MV-4-11 (cell line): ENCODE data around the gene PEX26.
"Not testable (repeated sequence)": the region's sequence is repeated elsewhere in the genome, so short reads cannot be mapped to it uniquely, and the experiment has no call there.

Source experiments
- DNase-seq: peaks from one replicate; lab custom pipeline; 2025; lab: John Stamatoyannopoulos, UW

The PEX26 gene

GRCh38 chr22:18119409-18120110, 41.8 kb downstream of the PEX26 start:
- DNase-seq: peak; percentile 47

- DNase-seq: no peak
Observed at GRCh38 chr22:18120857-18121256, 43.1 kb downstream of the PEX26 start.

- DNase-seq: no peak
Observed at GRCh38 chr22:18121506-18121905, 43.7 kb downstream of the PEX26 start.

GRCh38 chr22:18121954-18122554, 44.3 kb downstream of the PEX26 start:
- no peak for DNase-seq

- DNase-seq: not testable (repeated sequence)
Observed at GRCh38 chr22:18123476-18124025, 45.8 kb downstream of the PEX26 start.

GRCh38 chr22:18126606-18127005, 48.8 kb downstream of the PEX26 start:
- no peak for DNase-seq

- peak; percentile 41 for DNase-seq
Observed at GRCh38 chr22:18130018-18130417, 52.2 kb downstream of the PEX26 start.

- no peak for DNase-seq
Observed at GRCh38 chr22:18130699-18131429, 53.1 kb downstream of the PEX26 start.

- DNase-seq: no peak
Observed at GRCh38 chr22:18133452-18133851, 55.7 kb downstream of the PEX26 start.

- no peak for DNase-seq
Observed at GRCh38 chr22:18136563-18137320, 59.0 kb downstream of the PEX26 start.

GRCh38 chr22:18141004-18141403, 63.2 kb downstream of the PEX26 start:
- not testable (repeated sequence) for DNase-seq

- DNase-seq: no peak
Observed at GRCh38 chr22:18144105-18144504, 66.3 kb downstream of the PEX26 start.

- peak; percentile 36 for DNase-seq
Observed at GRCh38 chr22:18145676-18146388, 68.0 kb downstream of the PEX26 start.

GRCh38 chr22:18146389-18146753, 68.6 kb downstream of the PEX26 start:
- DNase-seq: no peak

- no peak for DNase-seq
Observed at GRCh38 chr22:18147791-18148190, 70.0 kb downstream of the PEX26 start.

GRCh38 chr22:18148293-18148965, 70.6 kb downstream of the PEX26 start:
- DNase-seq: peak; percentile 29

GRCh38 chr22:18152519-18152918, 74.7 kb downstream of the PEX26 start:
- no peak for DNase-seq

- no peak for DNase-seq
Observed at GRCh38 chr22:18154821-18155390, 77.1 kb downstream of the PEX26 start.
